AG20443 (cell line): ENCODE measurements around the gene FAM107B.
"Not testable (repeated sequence)": the region's sequence is repeated elsewhere in the genome, so short reads cannot be mapped to it uniquely, and the experiment has no call there.

ENCODE experiments used
- DNase-seq: peaks from one replicate; pipeline ENCODE4 v3.0.0; 2012; ENCODE audit warnings: low spot score, mixed read lengths

The FAM107B gene

DNA sequence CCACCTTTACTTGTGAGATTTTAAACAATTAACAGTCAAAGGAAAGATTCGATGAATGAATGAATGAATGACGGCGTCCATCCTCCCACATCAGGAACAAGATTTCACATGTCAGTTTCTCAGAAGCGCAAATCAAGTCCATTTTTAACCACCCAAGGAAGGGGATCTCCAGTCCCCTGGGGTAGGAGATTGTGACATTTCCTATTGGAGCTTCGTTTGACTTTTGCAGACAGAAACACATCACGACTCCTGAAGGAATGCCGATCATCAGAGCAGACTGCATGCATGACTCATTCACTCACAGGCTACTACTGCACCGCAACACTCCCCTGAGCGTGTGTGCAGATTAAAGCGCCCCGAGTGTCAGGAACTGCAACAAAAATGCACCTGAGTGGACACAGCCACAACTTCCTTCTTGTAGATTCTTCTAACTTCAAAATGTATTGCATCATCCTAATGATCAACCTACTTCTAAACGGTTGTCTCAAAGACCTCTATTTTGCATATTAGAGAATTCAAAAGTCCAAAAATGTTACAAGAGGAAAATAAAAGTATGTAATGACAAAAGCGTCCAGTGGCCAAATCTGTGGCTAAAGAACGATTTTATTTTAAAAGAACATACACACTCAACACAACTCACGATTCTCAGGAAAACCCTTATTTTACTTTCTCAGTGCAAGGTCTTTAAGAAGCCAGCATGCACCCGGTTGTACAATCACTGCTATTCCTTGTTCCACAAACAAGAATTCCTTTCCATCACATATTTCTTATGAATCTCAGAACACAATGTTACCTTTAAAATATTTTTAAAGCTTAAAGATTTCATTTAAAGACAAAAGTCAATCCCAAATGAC lies 172.6 kb downstream of the FAM107B start:
- peak; percentile 67 for DNase-seq

DNA sequence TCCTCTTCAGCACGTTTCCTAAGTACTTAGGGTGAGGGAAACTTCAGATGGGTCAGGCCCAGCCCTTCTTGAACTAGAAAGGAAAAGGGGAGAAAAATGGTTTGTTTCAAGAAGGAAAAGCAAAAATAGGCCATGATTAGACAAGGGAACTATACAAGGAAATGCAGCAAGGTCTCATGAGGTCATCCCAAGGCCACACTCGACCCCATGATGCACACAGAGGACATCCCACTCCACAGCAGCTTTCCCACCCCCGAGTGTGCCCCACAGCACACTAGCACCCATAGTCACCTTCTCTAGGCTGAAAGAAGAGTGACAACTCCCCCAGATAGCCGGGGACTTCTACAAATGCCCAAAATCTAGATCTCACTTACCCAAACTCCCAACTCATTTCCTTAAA lies 173.4 kb downstream of the FAM107B start:
- no peak for DNase-seq

DNA sequence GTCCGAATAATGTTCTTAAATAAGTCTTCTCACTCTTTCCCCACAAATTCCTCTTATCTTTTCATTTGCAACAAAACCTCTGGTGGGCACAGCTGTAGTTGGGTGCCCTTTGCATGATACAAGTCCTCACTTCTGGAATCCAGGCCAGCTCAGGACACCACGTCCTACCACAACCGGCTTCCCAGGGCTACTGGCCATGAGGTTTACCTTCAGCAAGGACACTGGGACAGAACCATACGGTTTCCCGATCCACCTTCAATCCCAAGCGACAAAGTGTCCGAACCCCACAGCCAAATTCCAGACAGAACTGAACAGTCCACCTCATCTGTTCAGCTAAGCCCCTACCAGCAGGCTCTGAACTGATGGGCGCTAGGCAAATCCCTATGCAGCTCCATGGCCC lies 174.6 kb downstream of the FAM107B start:
- DNase-seq: no peak

DNA sequence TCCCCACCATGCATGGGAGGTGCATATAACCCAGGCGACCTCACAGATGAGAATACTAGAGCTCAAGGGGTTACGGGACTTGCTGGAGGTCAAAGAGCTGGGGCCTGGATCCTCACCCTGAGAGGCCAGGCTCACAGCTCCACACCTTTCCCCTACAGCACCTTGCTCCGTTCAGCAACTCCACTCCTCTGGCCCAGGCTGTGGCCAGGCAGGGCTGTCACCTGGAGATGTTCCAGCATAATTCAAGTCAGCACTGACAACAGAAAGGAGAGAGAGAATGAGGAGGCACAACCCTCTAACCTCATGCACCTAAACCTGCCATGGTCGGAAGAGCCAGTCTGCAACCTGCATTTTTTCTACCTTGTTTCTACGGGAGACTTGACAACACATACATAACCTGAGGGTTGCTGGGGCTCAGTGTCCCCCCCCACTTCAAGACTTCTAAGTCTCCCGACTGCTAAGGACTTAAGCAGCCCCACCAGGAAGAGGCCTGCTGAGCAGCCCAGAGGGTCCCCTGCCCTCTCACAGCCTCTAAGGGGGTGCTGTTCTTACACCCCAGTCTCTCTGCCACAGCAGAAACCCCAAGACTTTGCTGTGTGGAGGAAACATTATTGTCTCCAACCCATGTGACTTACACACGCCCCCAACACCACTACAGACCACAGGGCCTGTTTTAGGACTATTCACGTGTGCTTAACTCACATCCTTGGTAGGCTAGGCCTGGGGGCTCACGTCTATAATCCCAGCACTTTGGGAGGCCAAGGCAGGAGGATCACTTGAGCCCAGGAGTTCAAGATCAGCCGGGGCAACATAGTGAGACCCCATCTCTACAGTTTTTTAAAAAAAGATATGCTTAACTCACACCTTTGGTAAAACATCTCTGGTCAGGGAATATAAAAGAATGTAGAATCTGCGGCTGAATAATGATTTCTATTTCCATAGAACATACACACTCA lies 175.6 kb downstream of the FAM107B start:
- DNase-seq: no peak

DNA sequence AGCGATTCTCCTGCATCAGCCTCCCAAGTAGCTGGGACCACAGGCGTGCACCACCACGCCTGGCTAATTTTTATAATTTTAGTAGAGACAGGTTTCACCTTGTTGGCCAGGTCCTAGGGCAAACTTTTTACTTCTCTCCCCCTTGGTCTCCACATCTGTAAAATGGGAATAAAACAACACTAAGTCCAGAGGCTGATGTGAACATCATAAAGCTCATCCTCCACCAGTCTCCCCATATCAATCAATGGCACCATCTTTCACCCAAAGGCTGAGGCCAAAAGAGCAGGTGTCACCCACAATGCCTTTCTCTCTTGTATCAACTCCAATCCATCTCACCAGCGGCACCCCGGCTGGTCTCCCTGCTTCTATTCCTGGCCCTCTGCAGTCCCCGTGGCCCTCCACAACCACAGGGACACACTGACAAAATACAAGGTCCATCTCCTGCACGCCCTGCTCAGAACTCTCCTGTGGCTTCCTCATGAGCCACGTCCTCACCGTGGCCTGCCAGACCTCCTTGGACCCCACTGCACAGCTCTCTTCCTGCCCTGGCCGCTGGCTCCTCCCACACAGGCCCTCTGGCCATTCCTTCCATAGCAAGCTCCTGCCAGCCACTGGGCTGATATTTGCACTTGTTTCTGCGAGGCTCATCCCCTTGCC lies 179.0 kb downstream of the FAM107B start:
- DNase-seq: no peak

DNA sequence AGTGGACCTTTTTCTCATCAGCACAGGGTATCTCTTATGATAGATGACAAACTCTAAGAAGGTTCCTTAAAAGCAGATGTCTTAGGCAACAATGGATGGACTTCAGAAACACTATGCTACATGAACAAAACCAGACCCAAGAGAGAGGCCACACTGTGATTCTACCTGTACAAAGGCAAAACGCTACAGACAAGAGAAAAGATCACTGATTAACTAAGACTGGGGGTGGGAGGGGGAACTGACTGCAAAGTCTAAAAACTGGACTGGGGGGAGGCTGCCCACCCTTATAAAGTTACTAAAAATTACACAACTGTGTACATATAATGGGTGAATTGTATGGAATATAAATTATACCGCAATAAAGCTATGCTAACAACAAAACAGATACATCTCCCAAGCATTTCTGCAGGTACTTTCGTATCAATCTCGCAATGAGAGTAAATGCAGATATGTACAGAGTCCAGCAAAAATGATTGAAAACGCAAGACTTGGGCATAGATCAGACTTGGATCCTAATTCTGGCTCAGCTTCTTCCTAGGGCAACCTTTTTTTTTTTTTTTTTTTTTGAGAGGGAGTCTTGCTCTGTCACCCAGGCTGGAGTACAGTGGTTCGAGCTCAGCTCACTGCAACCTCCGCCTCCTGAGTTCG lies 179.7 kb downstream of the FAM107B start:
- no peak for DNase-seq

DNA sequence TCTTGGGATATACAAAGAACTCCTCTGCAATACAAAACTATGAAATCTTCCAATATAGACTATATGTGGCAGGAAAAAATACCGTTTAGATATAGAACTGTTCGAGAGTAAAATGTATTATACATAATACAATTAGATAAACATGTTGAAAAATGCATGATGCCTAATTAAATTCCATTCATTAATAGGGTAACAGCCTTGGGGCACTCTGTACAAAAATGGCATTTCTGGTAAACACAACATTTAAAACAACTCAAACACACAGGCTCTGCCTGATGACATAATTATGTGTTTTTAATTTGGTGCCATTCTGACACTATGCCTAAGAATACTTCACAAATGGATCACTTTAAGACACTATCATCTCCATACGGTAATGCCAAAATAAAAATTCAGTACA lies 180.9 kb downstream of the FAM107B start:
- no peak for DNase-seq

DNA sequence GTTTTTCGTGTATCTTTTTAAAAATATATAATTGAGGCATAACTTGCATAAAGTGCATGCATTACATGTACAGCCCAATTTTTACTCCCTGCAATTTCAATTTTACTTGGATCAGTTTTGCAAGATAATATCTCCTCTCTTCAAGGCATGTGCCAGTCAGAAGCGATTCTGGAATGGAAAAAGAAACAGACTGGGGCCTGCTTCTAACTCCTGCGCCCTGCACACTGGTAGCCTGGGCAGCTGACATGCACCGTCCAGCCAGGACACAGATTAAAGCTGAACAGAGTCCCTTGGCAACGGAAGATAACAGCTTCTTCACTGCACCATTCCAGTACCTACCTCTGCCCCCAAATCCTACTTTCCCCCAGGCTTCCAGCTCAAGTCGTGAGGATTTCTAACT lies 182.1 kb downstream of the FAM107B start:
- DNase-seq: no peak

DNA sequence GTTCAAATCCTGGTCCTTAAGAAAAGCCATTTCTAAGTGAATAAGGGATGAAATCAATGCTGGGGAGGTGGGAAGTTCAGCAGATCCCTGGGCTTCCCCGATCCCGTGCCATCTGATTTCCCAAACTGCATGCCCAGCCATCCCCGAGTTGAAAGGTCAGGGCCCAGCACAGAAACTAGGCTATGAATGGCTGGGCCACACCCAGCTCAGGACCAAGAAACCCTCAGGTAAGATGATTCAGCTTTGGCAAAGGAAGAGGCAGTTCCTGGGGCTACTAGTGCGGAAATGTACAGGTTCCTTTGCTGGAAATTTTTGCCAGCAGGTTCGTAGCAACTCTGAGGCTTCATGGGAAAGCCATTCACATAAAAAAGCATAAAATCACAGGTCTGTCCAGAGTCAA lies 182.7 kb downstream of the FAM107B start:
- no peak for DNase-seq

DNA sequence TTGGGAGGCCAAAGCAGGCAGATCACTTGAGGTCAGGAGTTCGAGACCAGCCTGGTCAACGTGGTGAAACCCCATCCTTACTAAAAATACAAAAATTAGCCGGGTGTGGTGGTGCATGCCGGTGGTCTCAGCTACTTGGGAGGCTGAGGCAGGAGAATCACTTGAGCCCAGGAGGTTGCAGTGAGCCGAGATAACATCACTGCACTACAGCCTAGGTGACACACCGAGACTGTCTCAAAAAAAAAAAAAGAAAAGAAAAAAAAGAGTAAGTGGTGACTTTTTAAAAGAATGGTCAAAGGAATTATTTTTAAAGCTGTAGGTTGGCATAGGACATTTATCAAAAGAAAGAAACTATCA lies 185.8 kb downstream of the FAM107B start:
- not testable (repeated sequence) for DNase-seq

DNA sequence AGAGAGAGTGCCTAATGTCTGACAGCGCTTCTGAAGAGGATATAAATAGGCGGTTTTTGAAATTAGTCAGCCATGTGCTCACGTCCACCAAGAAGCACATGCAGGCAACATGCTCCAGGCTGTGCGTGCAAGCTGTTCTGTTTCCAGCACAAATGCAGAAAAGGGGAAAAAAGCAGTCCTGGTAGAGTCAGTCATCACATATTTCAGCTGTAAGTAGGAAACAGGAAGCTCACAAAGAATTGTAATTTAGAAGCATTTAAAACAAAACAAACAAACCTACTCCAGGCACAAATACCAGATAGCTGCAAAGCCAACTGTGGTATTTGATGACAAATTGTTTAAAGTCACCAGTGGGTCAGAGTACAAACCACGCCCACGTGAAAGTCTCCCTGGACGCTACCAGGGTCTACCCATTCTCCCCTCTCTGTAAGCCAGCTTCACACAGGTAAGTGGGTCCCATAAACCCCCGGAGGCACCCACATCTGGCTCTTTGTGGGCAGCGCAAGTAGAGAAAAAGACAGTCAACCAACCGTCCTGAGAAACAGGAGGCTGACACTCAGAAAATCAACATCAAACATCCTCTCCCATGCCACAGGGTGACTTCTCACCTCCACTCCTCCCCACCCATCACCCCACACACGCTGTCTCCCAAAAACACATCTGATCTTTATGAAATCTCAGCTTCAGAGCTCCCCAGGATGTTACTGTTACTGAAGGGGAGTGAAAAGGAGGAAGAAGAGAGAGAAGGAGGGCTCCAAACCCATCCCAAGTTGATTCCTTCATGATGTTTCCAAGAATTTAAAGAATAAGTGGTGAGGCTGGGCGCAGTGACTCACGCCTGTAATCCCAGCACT lies 186.4 kb downstream of the FAM107B start:
- DNase-seq: peak; percentile 90

DNA sequence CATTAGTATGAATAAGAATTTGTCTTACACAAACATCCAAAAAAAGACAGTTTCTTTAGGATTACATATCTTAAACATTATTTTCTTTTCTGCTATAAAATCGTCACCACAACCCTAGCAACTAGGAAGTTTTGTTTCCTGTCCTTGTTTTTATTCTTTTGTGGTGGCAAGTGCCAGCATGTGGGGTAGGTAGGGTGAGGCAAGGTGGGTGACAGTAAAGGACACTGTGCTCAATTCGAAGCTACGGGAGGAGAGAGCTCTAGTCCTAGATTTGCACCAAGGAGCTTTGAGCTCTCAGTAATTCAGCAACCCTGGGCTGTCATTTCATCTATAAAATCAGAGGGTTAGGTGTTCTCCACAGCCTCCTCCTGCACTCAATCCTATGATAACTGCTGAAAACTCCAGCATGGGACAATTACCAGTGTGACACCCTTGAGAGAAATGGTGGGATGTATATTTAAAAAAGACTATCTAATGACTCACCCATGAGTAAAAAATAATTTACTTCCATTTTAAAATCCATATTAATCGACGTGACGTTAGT lies 187.1 kb downstream of the FAM107B start:
- DNase-seq: no peak

DNA sequence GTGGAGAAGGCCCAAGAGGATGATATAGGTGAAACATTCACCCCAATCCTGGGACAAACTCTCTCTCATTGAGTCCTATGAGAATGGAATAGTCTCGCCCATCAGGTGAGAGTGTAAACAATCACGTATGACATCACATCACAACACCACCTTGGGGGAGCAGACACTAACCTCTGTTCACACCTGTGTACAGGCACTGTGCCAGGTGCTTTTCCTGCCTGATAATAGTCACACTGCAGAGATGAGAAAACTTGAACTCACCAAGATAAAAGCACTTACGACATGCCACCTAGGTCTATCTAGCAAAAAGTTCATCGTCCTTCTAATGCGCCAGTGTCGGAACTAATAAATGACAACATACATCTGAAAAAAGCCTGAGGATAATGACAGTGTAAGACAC lies 187.8 kb downstream of the FAM107B start:
- no peak for DNase-seq

DNA sequence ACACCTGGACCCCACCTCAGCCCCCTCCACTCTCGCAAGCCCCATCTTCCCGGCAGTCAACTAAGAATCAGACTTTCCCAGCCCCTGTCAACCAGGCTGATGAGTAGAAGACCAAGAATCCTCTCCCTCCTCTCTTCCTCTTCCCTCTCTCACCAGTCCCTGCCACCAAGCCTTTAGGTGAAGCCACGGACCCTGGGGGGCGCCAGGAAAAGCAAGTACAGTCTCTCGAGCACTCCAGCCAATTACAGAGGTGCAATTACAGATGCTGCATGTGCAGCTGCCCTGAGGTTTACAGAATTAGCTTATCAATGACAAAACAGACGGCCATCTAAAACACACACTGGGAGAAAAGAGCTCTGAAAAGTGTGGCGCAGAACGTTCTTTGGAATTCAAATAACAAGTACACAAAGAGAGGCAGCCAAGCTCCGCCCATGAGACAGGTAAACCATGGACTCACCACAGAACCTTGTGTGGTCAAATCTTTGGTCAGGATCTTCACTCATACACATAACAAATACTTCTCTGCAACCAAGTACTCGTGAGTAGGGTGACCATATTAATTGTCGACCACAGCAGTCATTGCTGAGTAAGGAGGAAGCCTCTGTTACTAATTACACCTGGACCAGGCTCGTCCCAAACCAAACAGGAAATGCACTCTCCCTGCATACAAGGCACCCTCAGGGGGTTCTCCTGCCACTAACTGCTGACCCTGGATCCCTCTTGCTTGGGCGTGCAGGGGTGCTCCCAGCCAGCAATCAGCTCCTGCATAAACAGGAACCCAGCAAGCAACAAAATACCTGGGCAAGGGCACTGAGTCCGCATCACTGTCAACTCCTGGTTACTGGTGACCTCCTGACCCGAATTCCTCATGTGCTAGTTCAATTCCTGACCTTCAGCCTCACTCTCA lies 189.2 kb downstream of the FAM107B start:
- no peak for DNase-seq

DNA sequence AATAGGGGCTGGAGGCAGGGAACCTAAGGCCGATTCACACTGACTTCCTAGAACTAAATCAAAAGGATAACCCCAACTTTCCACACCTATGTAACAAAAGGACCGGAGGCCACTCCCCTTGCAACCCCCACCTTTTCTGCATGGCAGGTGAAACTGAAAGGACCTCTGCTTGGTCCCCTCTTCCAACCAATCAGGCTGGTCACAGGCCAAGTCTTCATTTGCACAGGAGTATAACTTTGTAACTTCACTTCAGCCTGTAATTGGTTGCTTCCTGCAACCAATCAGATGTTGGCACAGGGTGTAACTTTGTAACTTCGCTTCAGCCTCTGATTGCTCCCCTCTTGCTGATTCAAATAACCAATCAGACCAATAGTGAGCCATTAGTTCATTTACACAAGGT lies 190.0 kb downstream of the FAM107B start:
- no peak for DNase-seq

DNA sequence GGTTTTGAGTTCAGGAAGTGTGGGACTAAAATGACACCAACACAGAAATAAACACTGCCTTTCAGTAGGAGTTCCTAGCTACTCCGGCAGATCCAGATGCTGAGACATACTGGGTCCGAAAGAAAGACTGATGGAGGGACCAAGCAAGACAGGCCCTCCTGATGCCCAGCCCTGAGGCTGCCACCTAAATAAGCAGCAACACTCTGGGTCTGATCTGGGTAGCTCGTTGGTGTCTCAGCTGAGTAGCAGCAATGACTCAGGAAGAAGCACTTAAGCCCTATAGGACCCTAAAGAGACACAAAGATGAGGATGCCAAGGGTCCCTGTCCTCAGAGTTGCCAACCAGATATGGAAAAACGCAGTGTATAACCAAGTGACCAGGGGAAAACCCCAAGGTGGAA lies 190.7 kb downstream of the FAM107B start:
- DNase-seq: no peak

DNA sequence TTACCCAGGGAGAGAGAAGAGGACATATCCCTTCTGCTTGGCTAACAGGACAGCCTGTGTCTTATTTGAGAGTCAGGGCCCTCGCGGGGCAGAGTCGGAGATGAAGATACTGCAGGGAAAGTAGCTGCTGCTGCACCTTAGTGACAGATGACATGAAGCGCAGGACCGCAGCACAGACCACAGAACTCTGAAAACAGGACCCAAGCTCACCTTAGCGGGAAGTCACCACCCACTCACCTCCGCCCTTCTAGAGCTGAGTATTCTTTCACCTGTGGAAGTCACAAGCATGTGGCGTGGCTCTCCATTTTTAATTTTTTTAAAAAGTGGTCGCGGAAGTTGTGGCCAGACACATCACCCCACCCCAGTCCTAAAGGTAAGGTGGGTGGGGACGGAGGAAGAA lies 191.4 kb downstream of the FAM107B start:
- DNase-seq: no peak

DNA sequence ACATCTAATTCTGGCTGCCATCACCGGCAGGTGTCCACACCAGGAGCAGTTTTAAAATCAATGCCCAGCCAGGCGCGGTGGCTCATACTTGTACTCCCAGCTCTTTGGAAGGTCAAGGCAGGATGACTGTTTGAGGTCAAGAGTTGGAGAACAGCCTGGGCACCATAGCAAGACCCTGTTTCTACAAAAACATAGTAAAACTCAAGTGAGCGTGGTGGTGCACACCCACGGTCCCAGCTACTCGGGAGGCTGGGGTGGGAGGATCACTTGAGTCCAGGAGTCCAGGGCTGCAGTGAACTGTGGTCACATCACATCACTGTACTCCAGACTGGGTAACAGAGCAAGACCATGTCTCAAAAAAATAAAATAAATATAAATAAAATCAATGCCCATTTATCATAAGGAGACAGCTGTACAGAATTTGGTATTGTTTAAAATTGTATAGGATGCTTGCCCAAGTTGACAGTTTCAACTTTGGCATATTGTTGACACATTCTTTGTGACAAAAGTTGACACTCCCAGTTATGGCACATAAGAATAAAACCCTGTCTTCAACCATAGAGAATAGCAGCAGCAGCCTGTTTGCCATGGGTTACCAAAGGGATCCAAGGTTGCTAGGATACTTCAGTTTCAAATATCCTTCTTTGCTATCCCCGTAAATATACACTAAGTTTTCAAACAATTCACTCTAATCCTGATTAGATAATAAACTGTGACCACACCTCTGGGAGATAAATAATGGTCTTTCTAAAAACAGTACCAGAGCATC lies 193.0 kb downstream of the FAM107B start:
- no peak for DNase-seq
